Heart left ventricle (tissue), 13 donors: ENCODE data around the gene DAZAP1.

ENCODE experiments used
- CTCF ChIP-seq, 12 donors: fragments of 200-600 bp; sonication (generic) in 4 of 12; IDR thresholded peaks; one replicate each; pipeline versions ENCODE4 v1.5.0 to v1.8.0; 2018 to 2022; ENCODE audit warnings: antibody characterized with exemption in 12 of 12, mild to moderate bottlenecking in 5 of 12
- POLR2A ChIP-seq, 2 donors: fragments of 450-650 bp; IDR thresholded peaks; one replicate each; pipeline ENCODE4 v1.6.1; 2017; ENCODE audit warnings: antibody characterized with exemption in 2 of 2, mild to moderate bottlenecking in 2 of 2, moderate library complexity in 2 of 2
- donor health status: ischemic (EF 13 %, LVEDD 7.1; RV severe dilation, severe dysfunction).
- donor health status: DM: no; HTN: yes; CAD: no.
- donor health status: DM: no; HTN: no; CAD: no.
- donor health status: ischemic (EF 25% LVEDD 6.9; RV normal size, moderate dysfunction).
- donor health status: ischemic (EF 25% LVEDD 5.7; RV mildly dilated, moderate dysfunction).
- donor health status: ischemic (EF 35%, LVEDD 5.7; RV mildly dilated, moderate dysfunction).
- donor health status: nonischemic (EF 11% LVEDD 7.7; RV severe dilation, severe dysfunction).
- donor health status: DM: yes; HTN: yes; CAD: no.
- donor health status: PGD.
- donor health status: ischemic (EF 29% LVEDD 5.4; RV normal size, mild dysfunction).
- donor health status: nonischemic (EF 23%, LVEDD 6.1; RV moderate dilation, normal function).

GRCh38 chr19:1447944-1448343 is 40.6 kb downstream of the DAZAP1 start:
- no peak for TF ChIP-seq CTCF (IDR thresholded peaks at IDR 0.05)
- no peak for TF ChIP-seq POLR2A (IDR thresholded peaks at IDR 0.05)
